ENCODE results near the gene RND2. TPM values are rescaled to one million over a fixed set of nuclear protein-coding genes. Genes with fewer than 3 reads are reported as not detected.

RND2 gene
- total RNA-seq, 2 experiments from 2014 or later: 0.30 TPM; not detected in 1

DNA sequence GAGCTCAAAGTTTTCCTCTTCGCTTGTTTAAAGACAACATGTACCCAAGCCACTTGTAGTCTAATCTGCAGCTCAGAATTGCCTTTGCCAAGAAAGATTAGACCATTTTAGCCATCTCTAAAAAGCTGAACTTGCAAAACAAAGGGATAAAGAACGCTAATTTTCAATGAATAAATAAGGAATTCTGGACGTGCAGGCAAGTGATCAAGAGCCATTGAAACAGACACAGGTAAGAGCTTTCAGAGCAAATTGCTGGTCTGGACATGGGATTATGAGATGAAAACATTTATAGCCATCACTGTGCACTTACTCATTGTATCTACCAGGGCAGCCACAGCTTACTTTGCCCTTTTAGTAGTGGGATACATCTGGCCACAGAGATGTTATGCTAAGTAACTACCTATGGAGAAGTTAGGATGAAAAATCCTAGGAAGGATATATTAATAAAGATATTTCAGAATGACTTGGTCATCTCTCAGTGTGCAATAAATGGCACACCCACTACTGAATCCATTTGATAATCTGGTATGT, 44.4 kb downstream of the RND2 start:
- TF ChIP-seq, protein P1, sequence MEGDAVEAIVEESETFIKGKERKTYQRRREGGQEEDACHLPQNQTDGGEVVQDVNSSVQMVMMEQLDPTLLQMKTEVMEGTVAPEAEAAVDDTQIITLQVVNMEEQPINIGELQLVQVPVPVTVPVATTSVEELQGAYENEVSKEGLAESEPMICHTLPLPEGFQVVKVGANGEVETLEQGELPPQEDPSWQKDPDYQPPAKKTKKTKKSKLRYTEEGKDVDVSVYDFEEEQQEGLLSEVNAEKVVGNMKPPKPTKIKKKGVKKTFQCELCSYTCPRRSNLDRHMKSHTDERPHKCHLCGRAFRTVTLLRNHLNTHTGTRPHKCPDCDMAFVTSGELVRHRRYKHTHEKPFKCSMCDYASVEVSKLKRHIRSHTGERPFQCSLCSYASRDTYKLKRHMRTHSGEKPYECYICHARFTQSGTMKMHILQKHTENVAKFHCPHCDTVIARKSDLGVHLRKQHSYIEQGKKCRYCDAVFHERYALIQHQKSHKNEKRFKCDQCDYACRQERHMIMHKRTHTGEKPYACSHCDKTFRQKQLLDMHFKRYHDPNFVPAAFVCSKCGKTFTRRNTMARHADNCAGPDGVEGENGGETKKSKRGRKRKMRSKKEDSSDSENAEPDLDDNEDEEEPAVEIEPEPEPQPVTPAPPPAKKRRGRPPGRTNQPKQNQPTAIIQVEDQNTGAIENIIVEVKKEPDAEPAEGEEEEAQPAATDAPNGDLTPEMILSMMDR (conservative IDR thresholded peaks at IDR 0.05; ENCODE audit: low read length): no peak
- TF ChIP-seq EZH2phosphoT487 (IDR thresholded peaks at IDR 0.05; ENCODE audit: borderline replicate concordance, low read depth, low read length): no peak
- H3K4me3 ChIP-seq (ENCODE audit: low read depth, low read length, poor library complexity, severe bottlenecking): no peak overlapping the region
- no peak for DNase-seq (ENCODE audit: low spot score)
- H3K4me1 ChIP-seq (ENCODE audit: insufficient read depth, low read length, poor library complexity, severe bottlenecking): no peaks in the 10 kb centered on the region
- H3K27ac ChIP-seq (ENCODE audit: low read depth, low read length, poor library complexity, severe bottlenecking): no peak overlapping the region
- no TSS peak for BruUV-seq (replicated peaks)
- no peaks in the 10 kb centered on the region for H3K9me3 ChIP-seq (ENCODE audit: low read length)
- no peaks in the 10 kb centered on the region for H3K9me2 ChIP-seq (ENCODE audit: insufficient read depth, low read length)
- no peaks in the 10 kb centered on the region for H3K79me2 ChIP-seq (ENCODE audit: insufficient read depth, low read depth, low read length)
- H4K20me1 ChIP-seq (ENCODE audit: insufficient read depth, low read length): no peaks in the 10 kb centered on the region
- no peak overlapping the region for H3K4me2 ChIP-seq (ENCODE audit: low read length)
- POLR2A ChIA-PET: interaction anchor here (1.5 kb wide), 1 partner anchor 29 kb away, joined by 6 read pairs; no protein-coding TSS in a partner anchor
- intact Hi-C loops (cut with micrococcal nuclease; ENCODE audit: unreplicated experiment): no loop called here
- CTCF ChIA-PET (ENCODE audit: unreplicated experiment): no interaction called here
- no peak overlapping the region for H2AFZ ChIP-seq (ENCODE audit: low read length)
- H3K36me3 ChIP-seq (ENCODE audit: insufficient read depth, low read length): peaks cover 92% of the 10 kb centered on the region

DNA sequence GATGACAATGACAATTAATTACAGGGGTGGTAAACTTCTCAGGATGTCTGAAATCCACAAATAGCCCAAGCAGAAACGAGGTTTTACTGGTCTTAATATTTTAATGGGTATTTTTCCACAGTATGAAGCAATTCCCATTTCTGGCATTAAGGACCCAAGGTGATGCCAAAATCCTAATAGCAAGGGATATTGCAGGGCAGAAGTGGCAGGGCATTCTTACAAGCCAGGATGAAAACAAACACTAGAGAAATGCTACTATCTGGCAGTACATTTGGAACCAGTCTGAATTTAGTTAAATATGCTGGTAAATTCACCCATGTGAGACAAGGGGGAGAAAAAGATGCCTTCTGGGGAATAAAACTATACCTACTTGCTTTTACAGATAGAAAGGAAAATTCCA, 45.2 kb downstream of the RND2 start:
- Histone ChIP-seq H3K4me2 (ENCODE audit: low read length) (no peak overlapping the region), H3K4me3 (ENCODE audit: low read depth, low read length, poor library complexity, severe bottlenecking) (no peak overlapping the region)
- no peak for TF ChIP-seq EZH2phosphoT487 (IDR thresholded peaks at IDR 0.05; ENCODE audit: borderline replicate concordance, low read depth, low read length)
- TF ChIP-seq, protein P1 (conservative IDR thresholded peaks at IDR 0.05; ENCODE audit: low read length): no peak

DNA sequence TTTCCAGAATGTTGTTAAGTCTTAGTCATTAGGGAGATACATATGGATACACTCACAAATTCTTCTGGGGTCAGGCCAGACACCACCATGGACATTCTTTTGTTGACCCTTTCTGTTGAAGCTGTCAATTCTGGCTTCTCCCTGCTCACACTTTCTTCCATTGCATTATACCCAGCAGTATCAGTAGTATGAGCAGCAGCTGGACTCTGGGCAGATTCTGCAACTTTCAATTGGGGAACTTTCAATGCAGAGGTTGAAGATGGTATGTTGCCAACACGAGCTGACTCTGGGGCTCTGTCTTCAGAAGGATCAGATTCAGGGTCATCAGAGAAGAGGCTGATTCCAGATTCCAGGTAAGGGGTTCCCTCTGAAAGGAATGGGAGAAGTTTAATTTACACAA, 45.8 kb downstream of the RND2 start:
- no TSS peak for BruUV-seq (replicated peaks)
- Histone ChIP-seq H3K4me2 (ENCODE audit: low read length) (no peak overlapping the region), H3K79me2 (ENCODE audit: insufficient read depth, low read depth, low read length) (no peaks in the 10 kb centered on the region), H3K9me3 (ENCODE audit: low read length) (no peaks in the 10 kb centered on the region), H4K20me1 (ENCODE audit: insufficient read depth, low read length) (no peaks in the 10 kb centered on the region), H3K4me1 (ENCODE audit: insufficient read depth, low read length, poor library complexity, severe bottlenecking) (no peaks in the 10 kb centered on the region), H3K4me3 (ENCODE audit: low read depth, low read length, poor library complexity, severe bottlenecking) (no peak overlapping the region), H2AFZ (ENCODE audit: low read length) (no peak overlapping the region), H3K9me2 (ENCODE audit: insufficient read depth, low read length) (no peaks in the 10 kb centered on the region), H3K36me3 (ENCODE audit: insufficient read depth, low read length) (peaks cover 92% of the 10 kb centered on the region), H3K27ac (ENCODE audit: low read depth, low read length, poor library complexity, severe bottlenecking) (no peak overlapping the region)
- POLR2A ChIA-PET: no interaction called here
- intact Hi-C loops (cut with micrococcal nuclease; ENCODE audit: unreplicated experiment): no loop called here
- CTCF ChIA-PET (ENCODE audit: unreplicated experiment): interaction anchor here (0.6 kb wide), 1 partner anchor 26 kb away, joined by 3 read pairs; no protein-coding TSS in a partner anchor
- no peak for DNase-seq (ENCODE audit: low spot score)
- TF ChIP-seq, protein P1 (conservative IDR thresholded peaks at IDR 0.05; ENCODE audit: low read length): no peak
- TF ChIP-seq EZH2phosphoT487 (IDR thresholded peaks at IDR 0.05; ENCODE audit: borderline replicate concordance, low read depth, low read length): no peak

More for the DNA sequence above, 45.2 kb downstream of the RND2 start:
- Histone ChIP-seq H3K9me2 (ENCODE audit: insufficient read depth, low read length) (no peaks in the 10 kb centered on the region), H3K4me1 (ENCODE audit: insufficient read depth, low read length, poor library complexity, severe bottlenecking) (no peaks in the 10 kb centered on the region), H2AFZ (ENCODE audit: low read length) (no peak overlapping the region), H3K27ac (ENCODE audit: low read depth, low read length, poor library complexity, severe bottlenecking) (no peak overlapping the region), H4K20me1 (ENCODE audit: insufficient read depth, low read length) (no peaks in the 10 kb centered on the region), H3K9me3 (ENCODE audit: low read length) (no peaks in the 10 kb centered on the region), H3K36me3 (ENCODE audit: insufficient read depth, low read length) (peaks cover 92% of the 10 kb centered on the region), H3K79me2 (ENCODE audit: insufficient read depth, low read depth, low read length) (no peaks in the 10 kb centered on the region)
- intact Hi-C loops (cut with micrococcal nuclease; ENCODE audit: unreplicated experiment): no loop called here
- ChIA-PET POLR2A (no interaction called here), CTCF (ENCODE audit: unreplicated experiment) (no interaction called here)
- DNase-seq (ENCODE audit: low spot score): no peak
- BruUV-seq (replicated peaks): TSS peak; percentile 47
